K562 (cell line): ENCODE results near the gene SFMBT2. TPM values are rescaled to one million over a fixed set of nuclear protein-coding genes. Genes with fewer than 3 reads are reported as not detected.

ENCODE experiments used
- CEBPB ChIP-seq: fragments of 450-650 bp; IDR thresholded peaks from 2 replicates; pipeline ENCODE4 v1.6.1; 2016; ENCODE audit warnings: missing genetic modification characterization, missing compliant biosample characterization
- EP300 ChIP-seq: IDR thresholded peaks from 2 replicates; pipeline ENCODE4 v1.6.1; 2012; ENCODE audit warnings: low read length, improper control_type of control experiment
- GATA2 ChIP-seq: sonication (generic); formaldehyde crosslinking; IDR thresholded peaks from 2 replicates; pipeline ENCODE4 v1.4.0; 2020; ENCODE audit warnings: mild to moderate bottlenecking, missing genetic modification reagents
- HDAC6 ChIP-seq: IDR thresholded peaks from 2 replicates; pipeline ENCODE4 v1.6.1; 2012; ENCODE audit warnings: low read depth, mild to moderate bottlenecking, control low read depth, inconsistent platforms, low read length, moderate library complexity
- HIVEP1 ChIP-seq: fragments of 250-450 bp; sonication (Bioruptor Pico); IDR thresholded peaks from 2 replicates; pipeline ENCODE4 v1.4.0; 2020; ENCODE audit warnings: mild to moderate bottlenecking
- MIER1 ChIP-seq: fragments of 450-650 bp; IDR thresholded peaks from 2 replicates; pipeline ENCODE4 v1.6.1; 2016; ENCODE audit warnings: antibody characterized with exemption, mild to moderate bottlenecking, low read depth
- MTA2 ChIP-seq: fragments of 450-650 bp; IDR thresholded peaks from 2 replicates; pipeline ENCODE4 v1.6.1; 2016; ENCODE audit warnings: low read depth
- NEUROD1 ChIP-seq: fragments of 150-350 bp; IDR thresholded peaks from 2 replicates; pipeline ENCODE4 v1.6.1; 2014; ENCODE audit warnings: borderline replicate concordance, low read length, low read depth; ENCODE audit not compliant: partially characterized antibody
- PYGO2 ChIP-seq: fragments of 450-650 bp; IDR thresholded peaks from 2 replicates; pipeline ENCODE4 v1.6.1; 2016; ENCODE audit warnings: mild to moderate bottlenecking, missing genetic modification characterization, moderate library complexity, missing compliant biosample characterization
- TSC22D4 ChIP-seq: fragments of 450-650 bp; IDR thresholded peaks from 2 replicates; pipeline ENCODE4 v1.6.1; 2016; ENCODE audit warnings: missing genetic modification characterization, missing biosample characterization, control low read depth
- ZFP30 ChIP-seq: fragments of 250-450 bp; sonication (Bioruptor Pico); IDR thresholded peaks from 2 replicates; pipeline ENCODE4 v1.8.0; 2022; ENCODE audit warnings: moderate library complexity, mild to moderate bottlenecking, inconsistent platforms, borderline replicate concordance
- ZNF124 ChIP-seq: sonication (generic); formaldehyde crosslinking; IDR thresholded peaks from 2 replicates; pipeline ENCODE4 v1.8.1; 2022; ENCODE audit warnings: missing genetic modification reagents
- ZNF175 ChIP-seq: fragments of 200-800 bp; sonication (Bioruptor generic); IDR thresholded peaks from 2 replicates; pipeline ENCODE4 v1.6.1; 2016; ENCODE audit warnings: low read depth, mild to moderate bottlenecking, missing genetic modification characterization, missing compliant biosample characterization
- ZNF766 ChIP-seq: fragments of 200-800 bp; sonication (Bioruptor generic); conservative IDR thresholded peaks from 2 replicates; pipeline ENCODE4 v1.6.1; 2016; ENCODE audit warnings: missing genetic modification characterization, missing compliant biosample characterization
- polyA plus RNA-seq, 8 experiments: library from polyadenylated mRNA; depleted of rRNA in 4 of 8; stranded (reverse) in 5 of 8; unstranded in 3 of 8; fragments of >200 nt; fragmentation: Nextera tagmentation in 2 of 8; fragmentation: Illumina TruSeq in 1 of 8; extraction: Ambion mirVana in 2 of 8; extraction: Trizol in 1 of 8; gene quantifications; 2 replicates each; pipeline versions ENCODE4 v1.2.1 to v1.2.3, GENCODE V29; 2011 to 2014; ENCODE audit warnings: inconsistent platforms in 1 of 8, missing spikeins in 1 of 8
- total RNA-seq, 7 experiments: library from RNA; depleted of rRNA in 6 of 7; stranded (reverse); fragments of >200 nt in 6 of 7; fragmentation: Illumina TruSeq in 2 of 7; extraction: Trizol in 2 of 7; gene quantifications; 2 replicates each; pipeline versions ENCODE4 v1.2.1 to v1.2.3, GENCODE V29; 2011 to 2021; ENCODE audit warnings: low replicate concordance in 1 of 7
- TF ChIP-seq, protein P1 (sequence below): fragments of 250-450 bp; sonication (Bioruptor Pico); IDR thresholded peaks from 2 replicates; pipeline ENCODE4 v1.8.0; 2022; ENCODE audit warnings: moderate library complexity, mild to moderate bottlenecking, inconsistent platforms
- TF ChIP-seq, protein P2 (sequence below): fragments of 250-450 bp; sonication (Bioruptor Pico); IDR thresholded peaks from 2 replicates; pipeline ENCODE4 v1.8.0; 2021; ENCODE audit warnings: moderate library complexity, mild to moderate bottlenecking, inconsistent platforms
- TF ChIP-seq, protein P3 (sequence below): fragments of 250-450 bp; sonication (Bioruptor Pico); IDR thresholded peaks from 2 replicates; pipeline ENCODE4 v1.4.0; 2020; ENCODE audit warnings: mild to moderate bottlenecking, moderate library complexity
- TF ChIP-seq, protein P4 (sequence below): fragments of 250-450 bp; sonication (Bioruptor Pico); IDR thresholded peaks from 2 replicates; pipeline ENCODE4 v1.5.0; 2021; ENCODE audit warnings: mild to moderate bottlenecking, moderate library complexity

The SFMBT2 gene
- total and polyA plus RNA-seq, 9 of the 15 experiments (the other 6 are each of a cell fraction or from before 2014, with no cell fraction given), result 1.2 to 13.6 (median 7.6) TPM

DNA sequence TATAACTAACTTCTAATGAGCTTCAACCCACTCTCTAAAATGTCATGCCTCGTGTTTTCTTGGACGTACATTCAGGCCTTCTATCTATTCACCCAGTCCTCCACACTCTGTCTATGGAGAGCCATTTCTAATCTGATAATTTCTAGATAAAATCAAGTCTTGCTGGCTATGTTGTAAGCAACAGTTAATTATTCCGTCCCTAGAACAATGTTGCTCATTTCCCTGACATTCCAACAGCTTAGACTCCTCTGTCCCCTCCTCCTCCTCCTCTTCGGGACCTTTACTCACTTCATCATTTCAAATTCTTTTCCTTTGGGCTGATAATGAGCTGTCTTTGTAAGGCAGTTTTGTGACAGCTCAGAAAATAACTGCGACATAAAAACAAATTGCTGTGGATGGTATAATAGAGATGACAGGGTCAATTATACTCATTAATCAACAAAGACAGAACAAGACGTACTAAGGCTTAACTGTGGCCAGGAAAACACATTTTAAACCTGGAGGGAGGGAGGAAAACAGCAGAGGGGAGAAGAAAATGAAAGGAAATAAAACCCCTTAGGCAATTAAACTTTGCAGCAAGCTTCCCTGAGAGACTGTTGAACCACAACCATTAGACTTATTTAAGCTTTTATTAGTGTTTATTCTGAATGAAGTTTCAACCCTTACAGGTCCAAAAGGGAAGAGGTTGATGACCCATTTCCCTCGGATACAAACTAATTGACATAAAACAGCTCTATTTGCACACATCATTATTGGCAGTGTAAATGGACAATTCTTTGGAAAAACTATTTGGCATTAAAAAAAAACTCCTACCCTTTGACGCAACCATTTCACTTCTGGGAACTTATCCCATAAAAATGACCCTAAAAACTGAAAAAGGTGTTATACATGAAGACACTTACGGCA lies 179.1 kb downstream of the SFMBT2 start (continued):
- TF ChIP-seq TSC22D4 (tag) (no peak), HDAC6 (no peak), NEUROD1 (no peak), EP300 (peak; percentile 50; the same call in 1 of the 2 replicates), ZFP30 (no peak), MIER1 (no peak), CEBPB (tag) (peak; percentile 48; the same call in 1 of the 2 replicates), ZNF124 (CRISPR knock-in tag) (no peak), MTA2 (no peak), ZNF175 (0 out of 2 replicates have a peak, but pooled peaks have one; percentile 7), ZNF766 (0 out of 2 replicates have a peak, but pooled peaks have one; percentile 58), GATA2 (CRISPR knock-in tag) (0 out of 2 replicates have a peak, but pooled peaks have one; percentile 32), PYGO2 (no peak), HIVEP1 (CRISPR knock-in tag) (no peak)
- TF ChIP-seq, protein P1, sequence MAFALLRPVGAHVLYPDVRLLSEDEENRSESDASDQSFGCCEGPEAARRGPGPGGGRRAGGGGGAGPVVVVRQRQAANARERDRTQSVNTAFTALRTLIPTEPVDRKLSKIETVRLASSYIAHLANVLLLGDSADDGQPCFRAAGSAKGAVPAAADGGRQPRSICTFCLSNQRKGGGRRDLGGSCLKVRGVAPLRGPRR (CRISPR knock-in tag), result no peak
- TF ChIP-seq, protein P2, sequence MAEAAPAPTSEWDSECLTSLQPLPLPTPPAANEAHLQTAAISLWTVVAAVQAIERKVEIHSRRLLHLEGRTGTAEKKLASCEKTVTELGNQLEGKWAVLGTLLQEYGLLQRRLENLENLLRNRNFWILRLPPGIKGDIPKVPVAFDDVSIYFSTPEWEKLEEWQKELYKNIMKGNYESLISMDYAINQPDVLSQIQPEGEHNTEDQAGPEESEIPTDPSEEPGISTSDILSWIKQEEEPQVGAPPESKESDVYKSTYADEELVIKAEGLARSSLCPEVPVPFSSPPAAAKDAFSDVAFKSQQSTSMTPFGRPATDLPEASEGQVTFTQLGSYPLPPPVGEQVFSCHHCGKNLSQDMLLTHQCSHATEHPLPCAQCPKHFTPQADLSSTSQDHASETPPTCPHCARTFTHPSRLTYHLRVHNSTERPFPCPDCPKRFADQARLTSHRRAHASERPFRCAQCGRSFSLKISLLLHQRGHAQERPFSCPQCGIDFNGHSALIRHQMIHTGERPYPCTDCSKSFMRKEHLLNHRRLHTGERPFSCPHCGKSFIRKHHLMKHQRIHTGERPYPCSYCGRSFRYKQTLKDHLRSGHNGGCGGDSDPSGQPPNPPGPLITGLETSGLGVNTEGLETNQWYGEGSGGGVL (CRISPR knock-in tag), result no peak
- TF ChIP-seq, protein P3, sequence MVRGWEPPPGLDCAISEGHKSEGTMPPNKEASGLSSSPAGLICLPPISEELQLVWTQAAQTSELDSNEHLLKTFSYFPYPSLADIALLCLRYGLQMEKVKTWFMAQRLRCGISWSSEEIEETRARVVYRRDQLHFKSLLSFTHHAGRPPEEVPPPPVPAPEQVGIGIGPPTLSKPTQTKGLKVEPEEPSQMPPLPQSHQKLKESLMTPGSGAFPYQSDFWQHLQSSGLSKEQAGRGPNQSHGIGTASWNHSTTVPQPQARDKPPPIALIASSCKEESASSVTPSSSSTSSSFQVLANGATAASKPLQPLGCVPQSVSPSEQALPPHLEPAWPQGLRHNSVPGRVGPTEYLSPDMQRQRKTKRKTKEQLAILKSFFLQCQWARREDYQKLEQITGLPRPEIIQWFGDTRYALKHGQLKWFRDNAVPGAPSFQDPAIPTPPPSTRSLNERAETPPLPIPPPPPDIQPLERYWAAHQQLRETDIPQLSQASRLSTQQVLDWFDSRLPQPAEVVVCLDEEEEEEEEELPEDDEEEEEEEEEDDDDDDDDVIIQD, result no peak
- TF ChIP-seq, protein P4, sequence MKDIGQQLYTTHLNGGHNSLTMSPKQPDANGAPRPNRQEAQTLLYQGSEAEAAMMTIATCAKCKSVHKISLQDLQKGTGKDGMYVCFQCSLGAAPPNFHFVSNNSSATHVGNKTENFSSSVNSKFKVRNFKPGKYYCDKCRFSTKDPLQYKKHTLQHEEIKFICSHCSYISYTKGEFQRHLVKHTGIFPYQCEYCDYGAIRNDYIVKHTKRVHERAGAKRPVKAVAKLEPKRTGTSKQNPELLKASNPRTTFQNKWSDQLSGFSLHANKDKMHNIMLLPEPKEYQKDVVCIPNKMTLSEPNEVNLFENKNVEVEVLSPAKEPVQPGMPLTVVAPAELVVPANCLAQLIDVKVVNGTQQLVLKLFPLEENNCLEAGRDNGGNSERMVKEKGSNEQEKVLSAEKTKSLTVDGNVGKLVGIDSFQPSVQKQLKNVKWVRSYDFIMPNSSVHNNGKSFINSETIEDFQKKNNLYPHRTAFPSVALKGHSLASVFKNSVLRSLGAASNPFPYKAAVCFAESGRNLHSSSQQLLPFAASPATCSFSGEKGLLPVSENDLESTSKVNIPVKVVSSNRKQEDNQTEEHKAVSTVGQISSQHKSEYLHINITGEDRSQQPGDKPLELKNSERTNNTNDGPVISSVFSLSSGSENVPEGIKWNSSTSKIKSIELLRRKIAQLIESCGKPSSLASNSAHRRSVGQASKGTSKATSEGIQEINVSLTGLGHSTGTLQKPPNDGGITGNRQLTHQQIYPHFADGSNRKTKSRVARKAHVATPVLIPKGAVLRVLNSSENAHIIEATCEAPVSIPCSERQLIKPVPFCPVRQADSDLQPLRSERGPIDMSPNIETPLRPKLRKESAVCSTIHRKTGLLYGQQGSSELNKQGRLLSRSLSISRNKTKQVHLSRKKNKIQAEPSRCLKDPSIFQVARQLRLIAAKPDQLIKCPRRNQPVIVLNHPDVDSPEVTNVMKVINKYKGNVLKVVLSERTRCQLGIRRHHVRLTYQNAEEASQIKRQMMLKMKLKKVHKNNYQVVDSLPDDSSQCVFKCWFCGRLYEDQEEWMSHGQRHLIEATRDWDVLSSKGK (CRISPR knock-in tag), result no peak
